Mesenchymal stem cell (in vitro differentiated cells and primary cell): Measurements from ENCODE around the gene PCDHGB1.

Source experiments
- DNase-seq: peaks from one replicate; pipeline ENCODE4 v3.0.0-alpha.2; 2013
- H2AFZ ChIP-seq: one replicate; pipeline ENCODE4 v1.6.1; 2013; ENCODE audit warnings: low read depth, mild to moderate bottlenecking, control low read depth, inconsistent platforms, low read length, moderate library complexity
- H2AK5ac ChIP-seq: 2 replicates; pipeline ENCODE4 v1.6.1; 2013; ENCODE audit warnings: low read length, moderate library complexity, mild to moderate bottlenecking, inconsistent platforms; ENCODE audit not compliant: severe bottlenecking
- H2BK120ac ChIP-seq: one replicate; pipeline ENCODE4 v1.6.1; 2013; ENCODE audit warnings: low read depth, mild to moderate bottlenecking, inconsistent platforms, low read length, moderate library complexity
- H2BK12ac ChIP-seq, 2 experiments: one replicate each; pipeline ENCODE4 v1.6.1; 2013; ENCODE audit warnings: inconsistent platforms in 2 of 2, low read length in 2 of 2, mild to moderate bottlenecking in 2 of 2, moderate library complexity in 2 of 2, control low read depth in 1 of 2
- H2BK15ac ChIP-seq: one replicate; pipeline ENCODE4 v1.6.1; 2013; ENCODE audit warnings: mild to moderate bottlenecking, low read depth, inconsistent platforms; ENCODE audit not compliant: poor library complexity, severe bottlenecking
- H2BK5ac ChIP-seq: 2 replicates; pipeline ENCODE4 v1.6.1; 2013; ENCODE audit warnings: low read depth, mild to moderate bottlenecking, low read length, control low read depth, inconsistent platforms; ENCODE audit not compliant: poor library complexity, severe bottlenecking
- H3K14ac ChIP-seq, 2 experiments: one replicate each; pipeline ENCODE4 v1.6.1; 2013; ENCODE audit warnings: inconsistent platforms in 2 of 2, low read length in 2 of 2, control low read depth in 1 of 2, mild to moderate bottlenecking in 1 of 2, moderate library complexity in 1 of 2
- H3K18ac ChIP-seq, 2 experiments: one replicate each; pipeline ENCODE4 v1.6.1; 2013; ENCODE audit warnings: inconsistent platforms in 2 of 2, low read length in 2 of 2, control low read depth in 1 of 2, low read depth in 1 of 2, mild to moderate bottlenecking in 1 of 2
- H3K23ac ChIP-seq, 2 experiments: one replicate each; pipeline ENCODE4 v1.6.1; 2013; ENCODE audit warnings: inconsistent platforms in 2 of 2, low read length in 2 of 2, mild to moderate bottlenecking in 2 of 2, moderate library complexity in 2 of 2, control low read depth in 1 of 2
- H3K27ac ChIP-seq: 2 replicates; pipeline ENCODE4 v1.5.1; 2013; ENCODE audit warnings: mild to moderate bottlenecking, moderate library complexity, low read length, control low read depth, inconsistent platforms; ENCODE audit not compliant: poor library complexity, severe bottlenecking
- H3K27me3 ChIP-seq, 2 experiments: 2 replicates each; pipeline versions ENCODE4 v1.6.1 to v1.7.0; 2013; ENCODE audit warnings: low read length in 2 of 2, mild to moderate bottlenecking in 2 of 2, moderate library complexity in 2 of 2, control low read depth in 1 of 2, inconsistent platforms in 1 of 2; ENCODE audit not compliant: control insufficient read depth in 1 of 2, insufficient read depth in 1 of 2
- H3K36me3 ChIP-seq, 2 experiments: 2 replicates each; pipeline versions ENCODE4 v1.6.1 to v1.7.0; 2013; ENCODE audit warnings: low read length in 2 of 2, control low read depth in 1 of 2, inconsistent platforms in 1 of 2, low read depth in 1 of 2, mild to moderate bottlenecking in 1 of 2; ENCODE audit not compliant: insufficient read depth in 2 of 2, control insufficient read depth in 1 of 2
- H3K4ac ChIP-seq, 2 experiments: one replicate each; pipeline ENCODE4 v1.6.1; 2013; ENCODE audit warnings: inconsistent platforms in 2 of 2, low read length in 2 of 2, mild to moderate bottlenecking in 2 of 2, moderate library complexity in 2 of 2, control low read depth in 1 of 2, low read depth in 1 of 2
- H3K4me1 ChIP-seq: 2 replicates; pipeline ENCODE4 v1.6.1; 2013; ENCODE audit warnings: low read depth, low read length, control low read depth; ENCODE audit not compliant: control insufficient read depth, insufficient read depth
- H3K4me2 ChIP-seq: 2 replicates; pipeline ENCODE4 v1.6.1; 2013; ENCODE audit warnings: low read length, mild to moderate bottlenecking, inconsistent platforms; ENCODE audit not compliant: poor library complexity, severe bottlenecking
- H3K4me3 ChIP-seq, 2 experiments: 2 replicates each; pipeline versions ENCODE4 v1.5.1 to v1.7.0; 2013; ENCODE audit warnings: low read length in 2 of 2, mild to moderate bottlenecking in 2 of 2, control low read depth in 1 of 2, low read depth in 1 of 2; ENCODE audit not compliant: insufficient read depth in 1 of 2
- H3K79me1 ChIP-seq: replicated peaks from 2 replicates; pipeline ENCODE4 v1.6.1; 2013; ENCODE audit warnings: mild to moderate bottlenecking, control low read depth, low read length, inconsistent platforms; ENCODE audit not compliant: poor library complexity, severe bottlenecking
- H3K9ac ChIP-seq: 2 replicates; pipeline ENCODE4 v1.7.0; 2013; ENCODE audit warnings: mild to moderate bottlenecking, low read length, moderate library complexity
- H3K9me3 ChIP-seq: 2 replicates; pipeline ENCODE4 v1.7.0; 2013; ENCODE audit warnings: mild to moderate bottlenecking, low read length; ENCODE audit not compliant: control insufficient read depth
- H4K8ac ChIP-seq: one replicate; pipeline ENCODE4 v1.6.1; 2013; ENCODE audit warnings: inconsistent platforms, mild to moderate bottlenecking, low read length, moderate library complexity
- H4K91ac ChIP-seq: one replicate; pipeline ENCODE4 v1.6.1; 2013; ENCODE audit warnings: mild to moderate bottlenecking, low read length, inconsistent platforms
- WGBS: methylation state at CpG from one replicate; pipeline ENCODE4 v1.1.7; 2013; ENCODE audit warnings: mixed read lengths; 5-methylcytosine and 5-hydroxymethylcytosine counted together

PCDHGB1 gene

GRCh38 chr5:141389153-141390042 lies 39.5 kb downstream of the PCDHGB1 start:
- Histone ChIP-seq H3K4me1 (peaks cover 3% of the 10 kb centered on the region), H3K4ac (no peak overlapping the region), H3K36me3 (peaks cover 0 to 27% of the 10 kb centered on the region in 2 experiments), H4K91ac (no peak overlapping the region), H2BK5ac (no peak overlapping the region), H2AFZ (no peak overlapping the region), H3K4me2 (no peak overlapping the region), H3K27ac (no peak overlapping the region), H3K9ac (no peak overlapping the region), H3K79me1 (peaks cover 22% of the 10 kb centered on the region), H3K27me3 (no peaks in the 10 kb centered on the region), H2BK15ac (no peak overlapping the region), H2BK12ac (no peak overlapping the region), H3K18ac (no peak overlapping the region), H4K8ac (no peak overlapping the region), H2BK120ac (no peak overlapping the region), H3K14ac (no peak overlapping the region), H3K9me3 (peaks cover 61% of the 10 kb centered on the region), H3K4me3 (peak overlapping the region in 1 of 2 experiments; percentile 59), H2AK5ac (no peak overlapping the region), H3K23ac (no peak overlapping the region)
- DNase-seq: no peak
- 98% methylated on average over 77 of the region's 77 CpGs for WGBS

- no peak for DNase-seq
- H3K4me2 ChIP-seq: peak within 1 kb of the TSS; percentile 25
- no peak within 1 kb of the TSS for H2BK15ac ChIP-seq
- no peak within 1 kb of the TSS for H3K27ac ChIP-seq
- H3K27me3 ChIP-seq: no peaks in the 10 kb centered on the region
- no peak within 1 kb of the TSS for H3K23ac ChIP-seq
- 96% methylated on average over 37 of the region's 38 CpGs for WGBS
- H3K36me3 ChIP-seq: peaks cover 0 to 32% of the 10 kb centered on the region in 2 experiments
- no peak within 1 kb of the TSS for H4K91ac ChIP-seq
- no peak within 1 kb of the TSS for H2BK5ac ChIP-seq
- no peak within 1 kb of the TSS for H3K9ac ChIP-seq
- H3K4ac ChIP-seq: no peak within 1 kb of the TSS
- H2AFZ ChIP-seq: no peak within 1 kb of the TSS
- H3K9me3 ChIP-seq: peaks cover 68% of the 10 kb centered on the region
- no peak within 1 kb of the TSS for H3K18ac ChIP-seq
- H2BK120ac ChIP-seq: no peak within 1 kb of the TSS
- peaks cover 3% of the 10 kb centered on the region for H3K4me1 ChIP-seq
- H3K4me3 ChIP-seq: peak within 1 kb of the TSS in 1 of 2 experiments; percentile 61
- peaks cover 25% of the 10 kb centered on the region for H3K79me1 ChIP-seq
- no peak within 1 kb of the TSS for H2BK12ac ChIP-seq
- H4K8ac ChIP-seq: no peak within 1 kb of the TSS
- H2AK5ac ChIP-seq: no peak within 1 kb of the TSS
- no peak within 1 kb of the TSS for H3K14ac ChIP-seq
Observed at GRCh38 chr5:141392429-141393198, 42.7 kb downstream of the PCDHGB1 start, which contains the start of gene PCDHGA8. Gene PCDHGA8, plus strand, starts transcription at chr5:141392633. Its CDS starts 181 bp downstream, at chr5:141392814.

DNA sequence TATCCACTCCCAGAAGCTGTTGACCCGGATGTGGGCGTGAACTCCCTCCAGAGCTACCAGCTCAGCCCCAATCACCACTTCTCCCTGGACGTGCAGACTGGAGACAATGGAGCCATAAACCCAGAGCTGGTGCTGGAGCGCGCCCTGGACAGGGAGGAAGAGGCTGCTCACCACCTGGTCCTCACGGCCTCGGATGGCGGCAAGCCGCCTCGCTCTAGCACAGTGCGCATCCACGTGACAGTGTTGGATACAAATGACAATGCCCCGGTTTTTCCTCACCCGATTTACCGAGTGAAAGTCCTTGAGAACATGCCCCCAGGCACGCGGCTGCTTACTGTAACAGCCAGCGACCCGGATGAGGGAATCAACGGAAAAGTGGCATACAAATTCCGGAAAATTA lies 43.4 kb downstream of the PCDHGB1 start:
- H2BK5ac ChIP-seq: no peak overlapping the region
- H3K4ac ChIP-seq: no peak overlapping the region
- no peak overlapping the region for H3K23ac ChIP-seq
- H3K9me3 ChIP-seq: peaks cover 68% of the 10 kb centered on the region
- no peak overlapping the region for H3K9ac ChIP-seq
- DNase-seq: no peak
- no peak overlapping the region for H3K4me2 ChIP-seq
- peaks cover 0 to 32% of the 10 kb centered on the region in 2 experiments for H3K36me3 ChIP-seq
- H3K4me1 ChIP-seq: peaks cover 3% of the 10 kb centered on the region
- no peak overlapping the region for H2BK120ac ChIP-seq
- no peak overlapping the region for H2BK12ac ChIP-seq
- H3K79me1 ChIP-seq: peaks cover 24% of the 10 kb centered on the region
- 96% methylated on average over 21 of the region's 21 CpGs for WGBS
- H4K8ac ChIP-seq: no peak overlapping the region
- H2BK15ac ChIP-seq: no peak overlapping the region
- no peak overlapping the region for H4K91ac ChIP-seq
- no peak overlapping the region for H2AFZ ChIP-seq
- H3K27ac ChIP-seq: no peak overlapping the region
- peak overlapping the region in 1 of 2 experiments; percentile 61 for H3K4me3 ChIP-seq
- H3K27me3 ChIP-seq: no peaks in the 10 kb centered on the region
- no peak overlapping the region for H2AK5ac ChIP-seq
- H3K14ac ChIP-seq: no peak overlapping the region
- no peak overlapping the region for H3K18ac ChIP-seq
